Measurements from ENCODE around the gene HS3ST2.

The HS3ST2 gene

DNA sequence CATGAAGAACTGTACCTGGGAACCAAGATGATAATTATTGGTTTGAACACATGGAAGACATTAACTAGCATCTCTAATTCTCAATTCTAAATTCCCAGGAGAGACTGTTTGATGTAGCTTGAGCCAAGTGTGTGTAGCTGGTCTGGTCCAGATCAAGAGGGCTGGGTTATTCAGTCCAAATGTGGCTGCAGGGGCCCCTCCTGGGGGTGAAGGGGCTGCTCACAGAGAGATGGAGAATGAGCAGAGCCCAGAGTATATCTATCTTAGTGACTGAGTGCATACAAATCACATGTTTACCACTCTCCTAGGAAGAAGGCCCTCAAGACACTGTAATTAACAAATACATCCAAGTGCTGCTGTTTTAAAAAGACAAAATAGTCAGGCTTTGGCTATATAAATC is 50.4 kb downstream of the HS3ST2 start:
- Histone ChIP-seq H3K9ac (ENCODE audit: low read length in 5 of 5) (no peak overlapping the region), H3K4me3 (ENCODE audit: low read depth in 1 of 5, low read length in 5 of 5) (no peak overlapping the region), H3K36me3 (ENCODE audit: control insufficient read depth in 5 of 5, insufficient read depth in 5 of 5, low read length in 5 of 5) (no peaks in the 10 kb centered on the region), H3K9me3 (ENCODE audit: control insufficient read depth in 5 of 5, low read length in 5 of 5) (no peaks in the 10 kb centered on the region), H3K27ac (ENCODE audit: low read depth, low read length) (no peak overlapping the region), H3K27me3 (ENCODE audit: control insufficient read depth in 5 of 5, insufficient read depth in 4 of 5, low read length in 5 of 5) (peaks cover 0 to 8% (median 0%) of the 10 kb centered on the region in 5 donors), H3K4me1 (ENCODE audit: control insufficient read depth in 5 of 5, insufficient read depth in 5 of 5, low read length in 5 of 5) (no peaks in the 10 kb centered on the region)

DNA sequence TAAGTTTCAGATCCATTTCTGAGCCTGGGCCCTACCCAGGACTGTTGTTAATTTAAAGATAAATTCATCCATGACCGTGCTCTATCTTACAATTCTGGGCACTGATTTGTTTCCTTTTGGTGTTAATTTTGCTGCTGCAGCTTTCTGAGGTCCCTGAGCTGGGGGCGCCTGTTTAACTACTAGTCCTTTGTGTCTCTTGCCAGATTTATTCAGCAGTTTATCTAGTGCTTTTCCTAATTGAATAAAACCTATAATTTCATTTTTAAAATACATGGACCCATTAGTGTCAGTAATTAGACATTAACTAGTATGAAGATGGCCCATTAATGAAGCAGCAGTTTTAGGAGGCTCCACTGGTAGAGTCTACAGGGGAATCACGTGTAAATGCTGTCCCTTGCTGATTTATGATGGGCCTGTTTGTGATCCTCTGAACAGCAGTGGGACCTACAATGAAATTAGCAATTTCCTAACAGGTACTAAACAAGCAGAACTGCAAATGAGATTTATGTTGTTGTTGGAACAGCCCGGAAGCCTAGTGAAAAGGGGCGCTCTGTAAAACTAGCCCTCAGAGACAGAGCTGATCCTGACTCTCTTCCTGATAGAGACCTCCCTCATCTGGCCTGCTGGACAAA is 54.7 kb downstream of the HS3ST2 start:
- Histone ChIP-seq H3K9me3 (ENCODE audit: control insufficient read depth in 5 of 5, low read length in 5 of 5) (no peaks in the 10 kb centered on the region), H3K27me3 (ENCODE audit: control insufficient read depth in 5 of 5, insufficient read depth in 4 of 5, low read length in 5 of 5) (no peaks in the 10 kb centered on the region), H3K36me3 (ENCODE audit: control insufficient read depth in 5 of 5, insufficient read depth in 5 of 5, low read length in 5 of 5) (no peaks in the 10 kb centered on the region), H3K4me1 (ENCODE audit: control insufficient read depth in 5 of 5, insufficient read depth in 5 of 5, low read length in 5 of 5) (no peaks in the 10 kb centered on the region), H3K27ac (ENCODE audit: low read depth, low read length) (no peak overlapping the region), H3K9ac (ENCODE audit: low read length in 5 of 5) (no peak overlapping the region), H3K4me3 (ENCODE audit: low read depth in 1 of 5, low read length in 5 of 5) (no peak overlapping the region)

DNA sequence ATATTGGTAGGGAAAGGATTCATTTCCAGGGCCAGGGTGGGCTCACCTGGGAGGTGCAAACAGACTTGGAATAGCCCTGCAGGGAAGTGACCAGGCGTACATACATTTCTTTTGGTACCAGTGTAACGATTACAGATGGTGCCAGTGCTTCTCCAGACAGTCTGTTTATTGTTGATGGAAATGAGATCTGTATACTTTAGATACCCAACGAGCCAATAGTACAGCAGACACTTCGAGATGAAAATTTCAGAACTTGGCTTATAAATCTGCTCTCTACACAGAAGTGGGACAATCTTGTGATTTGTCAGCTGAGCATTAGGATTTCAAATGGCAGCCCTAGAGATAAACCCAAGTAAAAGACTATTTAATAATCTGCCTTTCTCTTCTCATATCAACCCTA is 57.9 kb downstream of the HS3ST2 start:
- no peaks in the 10 kb centered on the region for H3K9me3 ChIP-seq (ENCODE audit: control insufficient read depth in 5 of 5, low read length in 5 of 5)
- no peaks in the 10 kb centered on the region for H3K36me3 ChIP-seq (ENCODE audit: control insufficient read depth in 5 of 5, insufficient read depth in 5 of 5, low read length in 5 of 5)
- no peak overlapping the region for H3K4me3 ChIP-seq (ENCODE audit: low read depth in 1 of 5, low read length in 5 of 5)
- no peaks in the 10 kb centered on the region for H3K27me3 ChIP-seq (ENCODE audit: control insufficient read depth in 5 of 5, insufficient read depth in 4 of 5, low read length in 5 of 5)
- no peak overlapping the region for H3K9ac ChIP-seq (ENCODE audit: low read length in 5 of 5)
- no peaks in the 10 kb centered on the region for H3K4me1 ChIP-seq (ENCODE audit: control insufficient read depth in 5 of 5, insufficient read depth in 5 of 5, low read length in 5 of 5)
- no peak overlapping the region for H3K27ac ChIP-seq (ENCODE audit: low read depth, low read length)

DNA sequence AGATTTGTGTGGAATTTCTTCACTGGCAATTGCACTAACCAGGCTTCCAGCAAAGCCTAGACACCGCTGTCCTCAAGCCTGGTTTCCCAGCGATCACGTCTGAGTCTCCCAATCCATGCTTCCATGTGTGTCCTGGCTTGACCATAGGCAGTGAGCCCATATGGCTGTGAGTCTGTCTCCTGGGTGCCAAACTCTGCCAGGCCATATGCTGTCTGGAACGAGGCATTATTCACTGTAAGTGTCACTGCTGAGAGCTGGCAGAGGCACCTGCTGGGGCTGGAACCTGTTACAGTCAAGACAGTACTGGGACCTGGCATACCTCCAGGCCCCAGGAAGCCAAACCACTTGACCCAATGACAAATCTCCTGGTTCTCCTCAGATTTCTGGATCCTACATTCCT is 60.4 kb downstream of the HS3ST2 start:
- Histone ChIP-seq H3K9ac (ENCODE audit: low read length in 5 of 5) (no peak overlapping the region), H3K36me3 (ENCODE audit: control insufficient read depth in 5 of 5, insufficient read depth in 5 of 5, low read length in 5 of 5) (no peaks in the 10 kb centered on the region), H3K27me3 (ENCODE audit: control insufficient read depth in 5 of 5, insufficient read depth in 4 of 5, low read length in 5 of 5) (peaks cover 0 to 8% (median 4%) of the 10 kb centered on the region in 5 donors), H3K4me1 (ENCODE audit: control insufficient read depth in 5 of 5, insufficient read depth in 5 of 5, low read length in 5 of 5) (no peaks in the 10 kb centered on the region), H3K9me3 (ENCODE audit: control insufficient read depth in 5 of 5, low read length in 5 of 5) (no peaks in the 10 kb centered on the region), H3K27ac (ENCODE audit: low read depth, low read length) (no peak overlapping the region), H3K4me3 (ENCODE audit: low read depth in 1 of 5, low read length in 5 of 5) (no peak overlapping the region)

- no peak overlapping the region for H3K9ac ChIP-seq (ENCODE audit: low read length in 5 of 5)
- no peaks in the 10 kb centered on the region for H3K36me3 ChIP-seq (ENCODE audit: control insufficient read depth in 5 of 5, insufficient read depth in 5 of 5, low read length in 5 of 5)
- H3K9me3 ChIP-seq (ENCODE audit: control insufficient read depth in 5 of 5, low read length in 5 of 5) = no peaks in the 10 kb centered on the region
- H3K4me3 ChIP-seq (ENCODE audit: low read depth in 1 of 5, low read length in 5 of 5) = no peak overlapping the region
- no peaks in the 10 kb centered on the region for H3K4me1 ChIP-seq (ENCODE audit: control insufficient read depth in 5 of 5, insufficient read depth in 5 of 5, low read length in 5 of 5)
- peaks cover 0 to 8% (median 6%) of the 10 kb centered on the region in 5 donors for H3K27me3 ChIP-seq (ENCODE audit: control insufficient read depth in 5 of 5, insufficient read depth in 4 of 5, low read length in 5 of 5)
- no peak overlapping the region for H3K27ac ChIP-seq (ENCODE audit: low read depth, low read length)
These were observed 65.0 kb downstream of the HS3ST2 start for GRCh38 chr16:22878955-22879354.

DNA sequence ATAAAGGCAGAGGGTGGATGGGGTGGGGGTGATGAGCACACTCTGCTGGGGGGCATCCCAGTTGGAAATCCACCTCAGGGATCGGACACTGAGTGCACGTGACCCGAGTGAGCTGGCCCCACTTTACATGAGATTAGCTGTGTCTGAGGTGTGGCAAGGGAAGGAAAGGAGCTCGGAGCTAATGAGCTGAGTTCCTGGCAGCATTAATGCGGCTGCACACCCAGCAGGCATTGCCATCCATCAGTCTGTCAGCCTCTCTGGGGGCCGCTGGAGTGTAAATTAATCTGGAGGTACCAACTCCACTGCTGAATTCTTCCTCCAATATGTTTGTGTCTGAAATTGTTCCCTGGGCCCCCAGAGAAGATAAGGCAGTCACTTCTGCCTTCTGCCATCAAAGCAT is 65.5 kb downstream of the HS3ST2 start:
- H3K4me1 ChIP-seq (ENCODE audit: control insufficient read depth in 5 of 5, insufficient read depth in 5 of 5, low read length in 5 of 5) = no peaks in the 10 kb centered on the region

GRCh38 chr16:22882981-22883380 is 69.0 kb downstream of the HS3ST2 start:
- Histone ChIP-seq H3K27ac (ENCODE audit: low read depth, low read length) (no peak overlapping the region), H3K4me1 (ENCODE audit: control insufficient read depth in 5 of 5, insufficient read depth in 5 of 5, low read length in 5 of 5) (no peaks in the 10 kb centered on the region), H3K4me3 (ENCODE audit: low read depth in 1 of 5, low read length in 5 of 5) (no peak overlapping the region), H3K9me3 (ENCODE audit: control insufficient read depth in 5 of 5, low read length in 5 of 5) (no peaks in the 10 kb centered on the region), H3K27me3 (ENCODE audit: control insufficient read depth in 5 of 5, insufficient read depth in 4 of 5, low read length in 5 of 5) (peaks cover 0 to 6% (median 4%) of the 10 kb centered on the region in 5 donors), H3K9ac (ENCODE audit: low read length in 5 of 5) (no peak overlapping the region), H3K36me3 (ENCODE audit: control insufficient read depth in 5 of 5, insufficient read depth in 5 of 5, low read length in 5 of 5) (no peaks in the 10 kb centered on the region)

More for the DNA sequence above, 65.5 kb downstream of the HS3ST2 start:
- no peak overlapping the region for H3K9ac ChIP-seq (ENCODE audit: low read length in 5 of 5)
- H3K36me3 ChIP-seq (ENCODE audit: control insufficient read depth in 5 of 5, insufficient read depth in 5 of 5, low read length in 5 of 5) = no peaks in the 10 kb centered on the region
- peaks cover 0 to 8% (median 6%) of the 10 kb centered on the region in 5 donors for H3K27me3 ChIP-seq (ENCODE audit: control insufficient read depth in 5 of 5, insufficient read depth in 4 of 5, low read length in 5 of 5)
- no peak overlapping the region for H3K4me3 ChIP-seq (ENCODE audit: low read depth in 1 of 5, low read length in 5 of 5)
- no peak overlapping the region for H3K27ac ChIP-seq (ENCODE audit: low read depth, low read length)
- H3K9me3 ChIP-seq (ENCODE audit: control insufficient read depth in 5 of 5, low read length in 5 of 5) = no peaks in the 10 kb centered on the region

DNA sequence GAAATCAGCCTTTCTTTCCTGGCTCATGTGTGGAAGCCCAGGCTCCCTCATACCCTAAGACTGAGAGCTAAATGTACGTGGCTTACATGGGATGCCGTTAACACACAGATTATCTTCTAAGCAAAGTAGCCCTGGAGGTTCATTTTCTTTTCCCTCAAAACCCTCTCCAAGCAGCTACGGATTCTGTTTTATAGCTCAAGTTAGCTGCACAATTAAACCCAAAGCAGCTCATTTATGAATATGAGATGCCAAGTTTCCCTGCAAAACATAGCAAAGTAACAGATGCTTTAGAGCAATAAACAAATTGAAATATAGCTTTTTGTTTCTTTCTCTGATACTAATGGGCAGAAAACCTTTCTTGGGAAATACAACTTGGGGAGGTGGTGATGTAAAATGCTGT is 72.0 kb downstream of the HS3ST2 start:
- H3K9me3 ChIP-seq (ENCODE audit: control insufficient read depth in 5 of 5, low read length in 5 of 5) = no peaks in the 10 kb centered on the region
- no peak overlapping the region for H3K27ac ChIP-seq (ENCODE audit: low read depth, low read length)

GRCh38 chr16:22886927-22887326 is 73.0 kb downstream of the HS3ST2 start:
- Histone ChIP-seq H3K4me1 (ENCODE audit: control insufficient read depth in 5 of 5, insufficient read depth in 5 of 5, low read length in 5 of 5) (no peaks in the 10 kb centered on the region), H3K27me3 (ENCODE audit: control insufficient read depth in 5 of 5, insufficient read depth in 4 of 5, low read length in 5 of 5) (no peaks in the 10 kb centered on the region)

More for the DNA sequence above, 72.0 kb downstream of the HS3ST2 start:
- Histone ChIP-seq H3K27me3 (ENCODE audit: control insufficient read depth in 5 of 5, insufficient read depth in 4 of 5, low read length in 5 of 5) (no peaks in the 10 kb centered on the region), H3K36me3 (ENCODE audit: control insufficient read depth in 5 of 5, insufficient read depth in 5 of 5, low read length in 5 of 5) (no peaks in the 10 kb centered on the region), H3K4me1 (ENCODE audit: control insufficient read depth in 5 of 5, insufficient read depth in 5 of 5, low read length in 5 of 5) (no peaks in the 10 kb centered on the region), H3K4me3 (ENCODE audit: low read depth in 1 of 5, low read length in 5 of 5) (no peak overlapping the region), H3K9ac (ENCODE audit: low read length in 5 of 5) (no peak overlapping the region)

GRCh38 chr16:22887445-22887844 is 73.5 kb downstream of the HS3ST2 start:
- Histone ChIP-seq H3K27ac (ENCODE audit: low read depth, low read length) (no peak overlapping the region), H3K27me3 (ENCODE audit: control insufficient read depth in 5 of 5, insufficient read depth in 4 of 5, low read length in 5 of 5) (no peaks in the 10 kb centered on the region)

More at GRCh38 chr16:22886927-22887326, 73.0 kb downstream of the HS3ST2 start:
- no peak overlapping the region for H3K27ac ChIP-seq (ENCODE audit: low read depth, low read length)
- no peaks in the 10 kb centered on the region for H3K36me3 ChIP-seq (ENCODE audit: control insufficient read depth in 5 of 5, insufficient read depth in 5 of 5, low read length in 5 of 5)
- no peak overlapping the region for H3K9ac ChIP-seq (ENCODE audit: low read length in 5 of 5)
- H3K9me3 ChIP-seq (ENCODE audit: control insufficient read depth in 5 of 5, low read length in 5 of 5) = no peaks in the 10 kb centered on the region
- no peak overlapping the region for H3K4me3 ChIP-seq (ENCODE audit: low read depth in 1 of 5, low read length in 5 of 5)

More at GRCh38 chr16:22887445-22887844, 73.5 kb downstream of the HS3ST2 start:
- H3K9me3 ChIP-seq (ENCODE audit: control insufficient read depth in 5 of 5, low read length in 5 of 5) = no peaks in the 10 kb centered on the region
- no peak overlapping the region for H3K9ac ChIP-seq (ENCODE audit: low read length in 5 of 5)
- no peak overlapping the region for H3K4me3 ChIP-seq (ENCODE audit: low read depth in 1 of 5, low read length in 5 of 5)
- H3K36me3 ChIP-seq (ENCODE audit: control insufficient read depth in 5 of 5, insufficient read depth in 5 of 5, low read length in 5 of 5) = no peaks in the 10 kb centered on the region
- H3K4me1 ChIP-seq (ENCODE audit: control insufficient read depth in 5 of 5, insufficient read depth in 5 of 5, low read length in 5 of 5) = no peaks in the 10 kb centered on the region

Measured in subcutaneous abdominal adipose tissue (tissue), 5 donors.